Kasumi-1 (cell line): ENCODE results near the gene LCP1.
"Not testable (repeated sequence)": the region's sequence is repeated elsewhere in the genome, so short reads cannot be mapped to it uniquely, and the experiment has no call there.

ENCODE experiments used
- DNase-seq, 2 experiments: peaks; one replicate each; lab custom pipeline; 2025; lab: John Stamatoyannopoulos, UW

Gene LCP1

DNA sequence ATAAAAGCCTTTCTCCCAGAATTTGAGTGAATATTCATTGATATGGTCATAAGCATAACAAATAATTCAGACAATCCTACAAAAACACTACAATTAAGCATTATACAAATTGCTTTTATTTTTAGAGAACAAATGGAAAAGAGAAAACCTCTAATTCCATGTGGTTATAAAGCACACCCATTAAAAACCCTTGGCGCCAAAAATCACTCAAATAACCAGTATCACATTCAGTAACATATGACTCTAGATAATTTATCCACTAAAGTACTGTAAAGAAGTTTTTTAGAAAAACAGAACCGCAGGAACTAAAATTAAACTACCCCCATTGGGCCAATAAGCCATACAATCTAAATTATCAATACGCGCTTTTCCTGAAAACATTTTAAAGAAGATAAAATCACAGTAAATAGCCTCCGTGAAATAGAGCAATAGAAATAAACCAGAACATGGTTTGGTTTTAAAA lies 569 bp downstream of the LCP1 start:
- DNase-seq = no peak

DNA sequence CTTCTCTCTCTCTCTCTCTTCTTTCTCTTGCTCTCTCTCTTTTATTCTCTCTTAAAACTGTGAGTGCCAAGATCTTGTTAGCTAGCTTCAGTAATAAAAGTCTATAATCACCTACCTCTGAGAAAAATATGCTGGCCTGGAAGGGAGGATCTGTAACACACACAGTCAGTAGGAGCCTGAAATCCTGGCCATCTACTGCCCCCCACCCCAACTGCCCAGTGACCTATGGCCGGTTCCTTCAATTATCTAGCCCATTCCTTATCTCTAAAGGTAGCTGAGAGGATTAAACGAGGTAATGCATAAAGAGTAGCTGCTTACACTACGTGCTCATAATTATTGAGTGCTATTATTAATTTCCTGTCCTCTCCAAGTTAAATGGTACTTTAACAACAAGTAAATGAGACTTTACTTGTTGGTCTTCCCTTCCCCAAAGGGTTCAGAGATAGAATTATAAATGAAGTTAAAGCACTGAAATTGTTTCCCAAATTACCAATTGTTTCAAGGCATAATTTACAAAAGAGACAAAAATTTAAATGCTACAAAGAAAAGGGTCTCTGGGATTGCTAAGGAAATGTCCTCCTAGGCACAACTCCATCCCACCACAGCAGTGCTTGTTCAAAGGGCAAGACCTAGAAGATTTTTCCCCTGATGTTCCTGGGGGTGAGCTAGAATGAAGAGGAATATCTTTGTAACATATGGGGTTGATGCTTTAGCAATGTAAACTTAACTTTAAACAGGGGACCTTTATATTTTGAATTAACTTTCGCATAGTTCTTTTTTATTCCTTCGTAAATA lies 1.8 kb downstream of the LCP1 start:
- DNase-seq = no peak

DNA sequence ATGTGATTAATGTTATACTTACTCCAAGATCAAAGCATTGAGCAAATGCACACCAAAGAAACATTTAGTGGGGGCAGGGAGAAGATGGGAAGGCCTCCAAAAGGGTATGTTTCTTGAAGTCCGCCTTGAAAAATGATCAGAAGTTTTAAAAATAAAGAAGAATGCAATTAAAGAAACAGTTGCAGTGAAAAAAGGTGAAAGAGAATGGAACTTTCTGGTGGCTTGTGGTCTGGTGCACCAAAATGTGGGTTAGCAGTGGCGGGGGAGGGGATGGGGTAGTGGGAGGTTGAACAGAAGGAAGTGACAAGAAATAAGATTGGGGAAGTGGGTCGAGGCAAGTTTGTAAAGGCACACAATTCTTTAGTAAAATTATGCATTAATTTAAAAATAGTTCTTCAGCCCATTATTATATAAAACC lies 2.5 kb downstream of the LCP1 start:
- DNase-seq = peak; percentile 80 to 81

DNA sequence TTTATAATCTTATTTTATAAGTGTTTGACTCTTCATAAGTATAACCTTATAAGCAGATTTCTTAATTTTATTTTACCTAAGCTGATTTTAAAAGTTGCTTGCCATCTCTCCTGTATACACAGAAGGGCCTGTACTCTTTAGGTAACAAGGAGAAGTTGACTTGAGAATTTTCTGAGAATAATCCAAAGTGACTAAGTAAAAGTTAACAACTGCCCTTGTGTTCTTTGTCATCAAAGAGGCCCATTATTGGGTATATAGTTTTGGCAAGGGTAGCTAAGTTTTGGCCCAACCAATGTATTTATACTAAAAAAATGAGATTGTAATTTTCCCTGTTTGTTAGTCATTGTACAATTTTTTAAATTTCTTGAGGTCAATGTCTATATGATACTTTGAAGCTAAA lies 3.2 kb downstream of the LCP1 start:
- DNase-seq = no peak

DNA sequence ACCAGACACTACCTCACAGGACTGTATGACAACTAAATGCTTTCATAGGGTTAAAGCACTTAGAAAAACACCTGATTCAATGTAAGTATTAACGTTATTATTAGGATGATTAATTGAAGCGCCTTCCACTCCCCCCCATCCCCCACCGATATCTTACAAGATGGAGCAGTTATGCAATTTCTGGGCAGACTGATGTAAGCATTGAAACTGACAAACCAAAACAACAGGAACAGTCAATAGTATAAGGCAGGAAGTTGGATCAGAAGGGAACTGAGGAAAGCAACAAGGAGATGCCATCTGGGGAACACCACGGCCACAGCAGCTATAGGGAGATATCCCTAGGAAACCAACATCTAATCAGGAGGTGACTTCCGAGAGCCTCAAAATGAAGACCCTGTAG lies 3.8 kb downstream of the LCP1 start:
- DNase-seq = no peak

DNA sequence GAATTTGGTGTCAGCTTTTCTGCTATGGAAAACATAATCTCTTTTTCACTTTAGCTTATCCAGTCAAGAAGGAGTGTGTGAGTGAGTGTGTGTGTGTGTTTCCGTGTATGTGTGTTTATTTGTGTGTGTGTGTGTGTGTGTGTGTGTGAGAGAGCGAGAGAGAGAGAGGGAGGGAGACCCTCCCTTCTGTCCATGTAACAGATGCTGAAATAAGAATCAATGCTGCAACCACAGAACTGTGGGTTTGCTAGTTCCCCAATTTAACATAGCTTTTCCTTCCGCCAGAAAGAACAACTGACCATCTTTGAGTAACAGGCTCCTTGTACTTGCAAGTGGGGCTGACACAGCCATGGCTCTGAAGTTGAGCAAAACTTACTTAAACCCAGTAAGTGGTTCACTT lies 5.2 kb downstream of the LCP1 start:
- DNase-seq = peak; percentile 95 to 96

DNA sequence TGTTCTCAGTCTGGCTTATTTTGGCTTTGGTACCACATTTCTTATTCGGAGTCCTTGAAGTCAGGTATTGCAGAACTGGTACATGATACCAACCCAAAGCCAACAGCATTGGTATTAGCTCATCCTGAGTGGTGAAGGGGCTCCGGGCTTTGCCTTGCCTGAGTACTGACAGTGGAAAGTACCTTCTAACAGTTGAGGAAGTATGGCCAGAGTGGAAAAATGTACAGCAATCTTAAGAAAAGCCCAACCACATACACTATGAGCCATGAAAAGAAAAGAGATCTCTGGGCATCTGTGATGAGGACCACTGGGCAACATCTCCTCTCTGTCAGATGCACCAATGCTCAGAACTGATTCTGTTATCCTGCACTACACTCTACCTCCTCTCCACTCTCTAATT lies 8.3 kb downstream of the LCP1 start:
- peak in 1 of 2 experiments; percentile 28 for DNase-seq

DNA sequence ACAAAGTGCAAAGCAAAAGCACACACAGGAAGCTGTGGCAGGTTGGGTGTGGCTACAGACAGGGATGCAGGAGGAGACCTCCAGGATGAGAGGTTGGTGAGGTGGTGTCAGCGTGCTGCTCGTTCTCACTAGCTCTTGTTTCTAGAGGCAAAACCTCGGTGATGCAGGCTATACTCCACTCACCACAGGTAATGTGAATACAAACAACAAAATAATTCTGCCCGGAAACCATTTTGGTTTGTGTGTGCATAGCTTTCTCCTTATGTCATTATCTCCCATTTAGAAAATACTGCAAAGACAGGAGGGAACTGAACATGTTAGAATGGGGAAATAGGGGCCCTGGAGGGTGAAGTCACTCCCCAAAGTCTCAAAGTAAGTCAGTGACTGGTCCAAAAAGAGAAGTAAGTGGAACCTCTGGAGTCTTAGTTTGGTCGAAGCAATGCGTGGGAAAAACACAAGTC lies 9.4 kb downstream of the LCP1 start:
- peak; percentile 89 to 92 for DNase-seq

DNA sequence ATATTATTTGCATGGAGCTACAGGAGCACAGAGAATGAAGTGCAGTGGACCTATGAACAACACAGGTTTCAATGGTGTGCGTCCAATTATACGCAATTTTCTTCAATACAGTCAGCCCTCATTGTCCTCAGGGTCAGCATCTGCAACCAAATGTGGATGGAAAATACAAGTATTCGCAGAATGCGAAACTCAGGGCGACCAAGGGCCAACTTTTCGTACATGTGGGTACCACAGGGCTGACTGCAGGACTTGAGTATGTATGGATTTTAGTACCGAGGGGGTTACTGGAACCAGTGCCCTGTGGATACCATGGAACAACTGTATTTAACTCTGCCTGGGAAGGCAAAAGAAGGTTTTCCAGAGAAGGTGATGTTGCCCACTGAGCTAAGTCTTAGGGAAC lies 10.2 kb downstream of the LCP1 start:
- no peak for DNase-seq

DNA sequence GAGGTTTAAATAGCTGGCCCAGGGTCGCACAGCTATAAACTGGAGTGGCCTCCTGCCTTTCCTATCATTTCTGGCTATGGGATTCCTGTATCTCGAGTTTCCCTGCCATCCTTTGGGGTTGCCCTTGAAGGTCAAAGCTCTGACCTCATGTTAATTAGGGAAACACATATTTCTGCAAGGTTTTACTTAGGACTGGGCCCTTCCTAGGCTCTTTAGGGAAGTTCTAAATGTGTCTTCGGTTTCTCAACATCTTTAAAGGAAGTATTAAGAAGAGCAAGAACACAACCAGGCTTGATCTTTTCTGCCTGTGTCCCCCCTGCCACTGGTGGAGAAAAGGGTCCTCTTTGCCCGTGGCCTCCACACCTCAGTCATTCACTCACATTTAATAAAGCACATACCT lies 10.8 kb downstream of the LCP1 start:
- DNase-seq = peak; percentile 67

DNA sequence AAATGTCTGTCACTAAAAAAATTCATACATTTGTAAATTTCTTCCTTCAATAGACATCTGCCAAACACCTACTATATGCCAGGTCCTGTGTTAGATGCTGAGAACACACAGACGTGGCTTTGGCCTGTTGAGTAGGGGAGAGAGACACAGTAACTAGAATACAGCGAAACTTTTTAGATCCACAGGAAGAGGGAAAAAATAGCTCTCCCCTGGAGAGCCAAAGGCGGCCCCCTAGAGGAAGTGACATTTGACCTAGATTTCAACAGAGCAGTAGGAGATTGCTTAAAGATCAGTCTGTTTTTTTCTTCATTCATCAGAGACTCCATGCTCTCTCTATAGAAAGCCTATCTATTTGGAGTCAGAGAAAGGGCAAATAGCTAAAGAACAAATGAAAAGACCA lies 11.3 kb downstream of the LCP1 start:
- peak; percentile 85 to 87 for DNase-seq

DNA sequence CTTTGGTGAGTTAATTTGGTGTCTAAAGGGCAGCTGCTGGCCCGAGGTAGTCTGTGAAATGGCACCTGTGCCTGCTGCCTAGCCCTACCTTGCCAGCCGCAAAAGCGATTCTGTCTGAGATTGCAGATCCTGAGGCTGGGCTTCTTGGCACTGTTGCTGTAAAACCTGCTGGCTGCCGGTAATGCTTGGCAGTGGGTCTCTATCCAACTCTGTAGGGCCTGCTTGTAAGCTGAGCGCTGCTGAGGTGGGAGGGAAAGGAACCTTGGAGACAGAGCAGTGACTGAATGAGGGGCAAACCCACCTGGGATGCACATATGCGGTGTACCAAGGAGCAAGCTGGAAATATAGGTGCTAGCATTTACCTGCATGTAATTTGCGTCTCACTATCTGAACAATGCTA lies 11.7 kb downstream of the LCP1 start:
- DNase-seq = no peak

DNA sequence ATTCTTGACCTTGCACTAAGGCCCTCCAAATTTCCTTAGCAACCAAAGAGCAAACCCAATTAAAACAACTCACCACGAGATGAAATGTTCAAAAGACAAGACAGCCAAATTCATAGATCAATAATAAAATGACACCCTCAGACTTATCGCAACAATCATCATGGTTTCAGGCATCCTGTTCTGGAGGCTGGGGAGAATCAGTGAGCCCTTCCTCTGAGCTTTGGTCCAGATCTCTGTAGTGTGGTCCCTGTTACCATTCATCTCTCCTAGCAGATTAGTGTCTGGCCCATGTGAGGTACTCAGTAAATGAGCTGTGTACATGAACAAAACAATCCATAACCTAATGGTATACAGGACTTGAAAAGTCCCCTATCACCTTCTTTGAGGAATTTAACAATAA lies 12.2 kb downstream of the LCP1 start:
- no peak for DNase-seq

DNA sequence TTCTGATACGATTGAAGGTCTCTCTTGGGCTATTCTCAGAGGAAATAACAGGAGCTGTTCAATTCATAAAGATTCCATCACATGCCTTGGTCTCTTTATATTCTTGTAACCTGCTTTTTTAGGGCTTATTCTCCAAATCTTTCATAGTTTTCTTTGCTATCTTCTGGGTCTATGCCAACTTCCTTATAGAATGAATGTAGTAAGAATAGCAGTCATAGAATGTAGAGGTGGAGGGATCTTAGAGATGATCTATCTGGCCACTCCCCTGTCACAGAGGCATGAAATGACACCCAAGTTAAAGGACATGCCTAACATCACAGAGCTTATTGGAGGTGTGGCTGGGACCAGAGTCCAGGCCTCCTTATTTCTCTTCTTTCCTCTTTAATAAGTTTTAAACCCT lies 13.2 kb downstream of the LCP1 start:
- peak; percentile 39 to 73 for DNase-seq

DNA sequence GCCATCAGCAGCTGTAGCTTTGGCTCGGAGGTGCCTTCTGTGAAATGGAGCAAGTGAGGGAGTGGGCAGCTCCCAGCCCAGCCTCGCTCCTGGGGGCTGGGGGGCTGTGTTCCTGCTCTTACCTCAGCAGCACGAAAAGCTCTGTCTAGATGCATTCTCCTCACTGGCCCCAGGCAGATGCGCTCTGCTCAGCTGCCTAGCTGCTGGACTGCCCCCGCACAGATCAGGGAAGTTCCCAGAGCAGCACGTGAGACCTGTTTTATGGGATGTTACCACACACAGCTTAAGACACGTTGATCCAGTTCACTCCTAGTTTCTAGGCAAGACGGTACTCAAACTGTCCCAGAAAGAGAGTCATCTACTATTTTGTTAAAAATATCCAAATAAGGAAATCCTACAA lies 13.6 kb downstream of the LCP1 start:
- peak; percentile 89 to 90 for DNase-seq

DNA sequence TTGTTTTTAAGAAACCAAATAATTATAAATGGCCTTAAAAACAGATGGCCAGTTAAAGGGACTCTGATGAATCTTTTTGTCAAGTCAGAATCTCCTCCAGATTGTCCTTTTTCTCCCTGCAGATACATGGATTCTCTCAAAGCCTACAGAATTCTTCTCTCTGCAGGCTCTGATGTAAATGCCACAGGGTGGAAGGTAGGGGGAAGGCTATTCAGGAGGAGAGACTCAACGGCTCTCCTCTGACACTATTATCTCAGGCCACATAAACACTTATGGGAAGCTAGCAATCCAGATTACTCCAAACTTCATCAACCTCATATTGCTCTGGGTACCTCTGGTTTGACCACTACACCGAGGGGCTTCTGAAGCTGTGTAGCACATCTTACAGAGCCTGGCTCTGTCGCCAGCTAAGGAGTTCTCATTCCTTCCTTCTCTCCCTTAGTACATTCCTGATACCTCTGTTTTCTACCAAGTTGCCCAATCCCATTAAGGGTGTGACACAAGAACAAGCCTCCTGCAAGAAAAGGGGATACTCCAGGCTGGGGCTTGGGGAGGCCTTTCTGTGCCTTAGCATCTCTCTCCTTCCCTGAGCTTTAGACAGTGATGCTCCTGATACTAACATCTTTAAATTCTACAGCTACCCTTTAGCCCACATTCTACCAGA lies 14.9 kb downstream of the LCP1 start:
- no peak for DNase-seq

DNA sequence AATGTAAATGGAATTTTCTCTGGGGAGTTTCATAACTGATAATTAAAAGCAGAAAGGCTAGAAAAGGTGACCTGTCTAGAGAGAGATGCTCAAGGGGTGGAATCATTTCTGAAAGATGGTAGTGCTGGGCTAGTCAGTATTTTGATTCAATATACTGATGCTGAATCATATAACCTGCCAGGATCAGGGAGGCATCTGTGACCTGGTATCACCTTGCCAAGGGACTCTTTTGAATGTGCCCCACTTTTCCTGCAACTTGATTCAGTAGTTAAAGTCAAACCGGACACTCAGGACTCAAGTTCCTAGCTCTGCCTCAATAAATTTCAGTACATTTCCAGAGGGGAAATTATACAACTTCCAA lies 15.8 kb downstream of the LCP1 start:
- no peak for DNase-seq

DNA sequence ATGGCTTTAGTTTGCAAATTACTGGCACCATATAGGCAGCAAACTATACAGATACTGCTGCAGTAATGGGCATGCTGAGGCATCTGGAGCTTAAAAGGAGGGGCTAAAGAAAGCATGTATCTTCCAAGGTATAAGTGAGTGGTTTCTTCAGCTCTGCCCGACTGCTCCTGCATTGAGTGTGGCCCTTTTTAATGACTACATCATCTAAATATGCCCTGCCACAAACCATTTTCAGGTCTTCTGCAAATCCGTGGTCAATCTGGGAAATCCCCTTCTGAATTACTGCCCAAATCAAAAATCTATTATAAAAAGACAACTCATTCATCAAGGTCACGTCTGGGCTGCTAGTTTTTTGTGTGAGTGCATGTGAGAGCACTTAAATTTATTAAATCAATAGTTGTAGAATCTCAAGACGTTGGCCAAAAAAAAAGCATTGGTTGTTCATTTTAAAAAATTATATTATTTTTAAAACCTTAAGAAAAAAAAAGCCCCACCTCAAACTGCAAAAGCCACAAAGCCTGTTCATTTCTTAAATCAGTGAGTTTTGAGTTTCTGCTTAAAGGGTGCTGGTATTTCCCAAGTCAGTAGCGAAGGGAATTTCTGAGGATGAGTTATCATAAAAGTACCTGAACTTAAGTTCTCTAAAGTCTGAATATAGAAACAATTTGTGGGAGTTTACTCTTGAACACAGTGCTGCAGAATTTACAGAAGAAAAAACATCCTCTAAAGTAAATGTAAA lies 16.3 kb downstream of the LCP1 start:
- no peak for DNase-seq

DNA sequence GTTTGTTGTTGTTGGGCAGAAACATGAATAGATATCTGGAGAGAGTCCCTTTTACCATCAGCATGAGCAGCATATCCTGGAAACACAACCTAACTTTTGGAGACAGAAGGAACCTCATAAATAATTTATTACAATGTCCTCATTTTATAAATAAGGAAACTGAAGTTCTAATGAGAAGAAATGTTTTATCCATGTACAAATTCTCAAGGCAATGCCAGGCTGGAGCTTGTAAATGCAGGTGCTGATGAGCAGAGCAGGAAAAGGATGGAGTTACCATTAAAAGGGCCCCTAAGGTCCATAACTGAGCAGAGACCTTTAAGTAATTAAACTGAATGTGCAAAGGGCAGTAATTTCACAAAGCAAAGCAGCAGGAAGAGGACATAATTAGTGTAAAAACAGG lies 17.3 kb downstream of the LCP1 start:
- DNase-seq = no peak

DNA sequence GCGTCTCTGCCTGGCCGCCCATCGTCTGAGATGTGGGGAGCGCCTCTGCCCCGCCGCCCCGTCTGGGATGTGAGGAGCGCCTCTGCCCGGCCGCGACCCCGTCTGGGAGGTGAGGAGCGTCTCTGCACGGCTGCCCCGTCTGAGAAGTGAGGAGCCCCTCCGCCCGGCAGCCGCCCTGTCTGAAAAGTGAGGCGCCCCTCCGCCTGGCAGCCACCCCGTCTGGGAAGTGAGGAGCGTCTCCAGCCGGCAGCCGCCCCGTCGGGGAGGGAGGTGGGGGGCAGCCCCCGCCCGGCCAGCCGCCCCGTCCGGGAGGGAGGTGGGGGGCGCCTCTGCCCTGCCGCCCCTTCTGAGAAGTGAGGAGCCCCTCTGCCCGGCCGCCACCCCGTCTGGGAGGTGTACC lies 19.2 kb downstream of the LCP1 start:
- DNase-seq = not testable (repeated sequence)

DNA sequence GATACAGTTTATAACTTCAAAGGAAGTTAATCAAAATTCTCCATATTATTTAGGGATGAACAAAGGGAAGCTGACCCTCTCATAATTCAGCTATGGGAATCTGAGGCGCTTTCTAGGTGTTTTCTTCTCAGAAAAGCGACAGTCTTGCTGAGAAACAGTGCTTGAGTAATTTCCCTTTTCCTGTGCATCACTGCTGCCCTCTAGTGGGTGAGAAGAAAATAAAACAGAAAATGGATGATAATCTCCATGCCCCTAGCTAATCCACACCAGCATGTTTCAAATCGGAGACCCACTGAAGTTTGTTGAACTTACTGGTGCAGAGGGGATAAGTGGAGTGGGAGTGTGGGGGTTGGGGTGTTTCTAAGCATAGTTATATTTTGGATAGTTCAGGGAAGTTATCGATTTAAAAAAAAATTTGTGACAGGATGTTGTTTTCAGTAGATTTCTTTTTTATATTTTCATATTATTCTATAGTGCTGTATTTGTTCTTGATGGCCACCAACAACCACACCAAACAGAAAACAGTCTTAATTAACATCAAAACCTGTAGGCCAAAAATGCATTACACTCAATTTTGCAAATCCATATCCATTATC lies 21.4 kb downstream of the LCP1 start:
- peak; percentile 76 to 80 for DNase-seq

DNA sequence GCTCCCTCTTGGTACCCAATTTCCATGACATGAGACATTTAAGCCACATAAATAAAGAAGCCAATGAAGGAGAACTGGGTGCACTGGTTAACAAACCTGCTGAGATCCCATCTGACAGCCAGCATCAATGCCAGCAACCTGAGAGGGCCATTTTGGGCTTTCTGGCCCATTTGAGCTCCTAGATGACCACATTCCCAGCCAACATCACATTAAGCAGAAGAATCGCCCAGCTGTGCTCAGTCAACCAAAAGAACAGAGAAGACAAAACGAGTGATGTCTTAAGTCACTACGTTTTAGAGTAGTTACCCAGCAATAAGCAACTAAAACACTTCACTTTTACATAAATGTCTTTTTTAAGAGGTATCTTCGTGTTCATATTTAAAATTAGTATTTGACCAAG lies 21.9 kb downstream of the LCP1 start:
- no peak for DNase-seq

DNA sequence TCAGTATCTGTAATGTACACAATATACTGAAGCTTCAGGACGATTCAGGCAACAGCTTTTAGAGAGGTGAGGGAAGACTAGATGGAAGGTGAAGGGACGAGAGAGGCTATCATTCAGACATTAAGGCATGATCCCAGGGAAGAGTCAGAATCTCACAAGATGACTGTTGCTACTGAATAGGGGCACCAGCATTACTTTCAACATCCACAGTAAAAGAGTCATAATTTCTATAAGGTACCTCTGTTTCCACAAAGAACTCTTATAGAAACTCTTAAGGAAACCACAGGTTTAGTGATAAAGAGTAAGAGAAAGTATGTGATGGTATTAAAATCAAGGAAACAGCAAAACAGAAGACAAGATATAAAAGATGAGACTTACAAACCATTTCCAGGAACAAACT lies 23.0 kb downstream of the LCP1 start:
- DNase-seq = no peak
